ENCODE measurements around the gene KCNJ18.
"Not testable (repeated sequence)": the region's sequence is repeated elsewhere in the genome, so short reads cannot be mapped to it uniquely, and the experiment has no call there.

The KCNJ18 gene

GRCh38 chr17:21671871-21672270 lies 20.5 kb upstream of the KCNJ18 start:
- not testable (repeated sequence) for DNase-seq

- DNase-seq = not testable (repeated sequence)
These were observed 18.7 kb upstream of the KCNJ18 start for GRCh38 chr17:21673451-21674241.

DNA sequence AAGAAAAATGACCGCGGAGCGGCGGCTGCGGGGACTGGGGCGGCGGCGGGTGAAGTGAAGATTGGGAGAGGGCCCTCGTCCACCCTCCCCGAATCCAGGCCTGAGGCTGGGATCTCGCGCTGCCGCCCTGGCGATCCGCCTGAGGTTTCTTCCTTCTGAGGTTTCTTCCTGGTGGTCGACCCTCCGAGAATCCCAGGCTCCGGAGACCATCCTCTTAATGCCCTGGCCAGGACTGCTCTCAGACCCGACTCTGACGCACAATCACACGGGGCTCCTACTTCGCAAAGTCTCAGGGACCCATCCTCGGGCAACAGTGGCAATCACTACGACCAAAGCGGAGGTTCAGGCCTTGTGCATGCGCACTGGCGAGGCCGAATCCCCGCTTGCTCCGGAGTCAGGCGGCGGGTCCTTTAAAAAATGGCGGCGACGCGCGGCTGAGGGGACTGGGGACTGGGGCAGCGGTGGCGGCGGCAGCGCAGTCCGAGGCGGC lies 18.0 kb upstream of the KCNJ18 start:
- peak; percentile 16 for DNase-seq

DNA sequence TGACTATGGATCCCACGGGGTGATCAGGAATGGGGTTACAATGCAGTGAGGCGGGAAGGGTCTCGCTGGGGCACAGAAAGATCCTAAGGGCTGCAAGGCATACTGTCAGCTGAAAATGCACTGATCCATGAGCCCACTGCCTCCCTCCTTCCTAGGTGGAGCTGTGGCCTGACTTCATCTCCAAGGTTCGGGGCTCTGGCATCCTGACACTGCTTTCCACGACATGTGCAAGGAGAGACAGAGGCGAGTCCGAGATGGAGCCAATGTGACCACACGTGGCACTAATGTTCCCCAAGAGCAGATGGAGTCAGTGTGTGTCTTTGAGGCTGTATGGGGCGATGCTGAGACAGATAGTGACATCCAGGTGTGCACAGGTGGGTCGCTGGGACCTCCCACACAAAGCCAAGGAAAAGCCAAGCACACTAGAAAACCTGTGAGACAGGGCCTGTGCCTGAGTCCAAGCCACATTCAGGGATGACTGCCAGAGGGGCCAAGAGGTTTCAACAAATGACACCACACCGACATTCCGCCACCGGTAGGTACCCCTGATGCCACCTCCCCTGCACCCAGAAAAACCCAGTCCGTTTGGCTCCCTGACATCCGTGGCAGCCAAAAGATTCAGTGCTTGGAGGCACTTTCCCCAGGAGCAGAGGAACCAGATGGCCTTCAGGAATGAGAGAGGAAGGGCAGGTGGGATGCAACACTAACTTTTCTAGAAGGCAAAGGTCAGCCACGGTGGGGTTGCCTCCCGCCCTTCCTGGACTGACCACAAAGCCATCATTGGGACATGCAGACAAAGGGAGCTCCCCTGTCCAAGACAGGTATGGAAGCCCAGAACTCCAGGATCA lies 17.2 kb upstream of the KCNJ18 start:
- DNase-seq = peak; percentile 13

- DNase-seq = not testable (repeated sequence)
These were observed 16.6 kb upstream of the KCNJ18 start for GRCh38 chr17:21675739-21676130.

DNA sequence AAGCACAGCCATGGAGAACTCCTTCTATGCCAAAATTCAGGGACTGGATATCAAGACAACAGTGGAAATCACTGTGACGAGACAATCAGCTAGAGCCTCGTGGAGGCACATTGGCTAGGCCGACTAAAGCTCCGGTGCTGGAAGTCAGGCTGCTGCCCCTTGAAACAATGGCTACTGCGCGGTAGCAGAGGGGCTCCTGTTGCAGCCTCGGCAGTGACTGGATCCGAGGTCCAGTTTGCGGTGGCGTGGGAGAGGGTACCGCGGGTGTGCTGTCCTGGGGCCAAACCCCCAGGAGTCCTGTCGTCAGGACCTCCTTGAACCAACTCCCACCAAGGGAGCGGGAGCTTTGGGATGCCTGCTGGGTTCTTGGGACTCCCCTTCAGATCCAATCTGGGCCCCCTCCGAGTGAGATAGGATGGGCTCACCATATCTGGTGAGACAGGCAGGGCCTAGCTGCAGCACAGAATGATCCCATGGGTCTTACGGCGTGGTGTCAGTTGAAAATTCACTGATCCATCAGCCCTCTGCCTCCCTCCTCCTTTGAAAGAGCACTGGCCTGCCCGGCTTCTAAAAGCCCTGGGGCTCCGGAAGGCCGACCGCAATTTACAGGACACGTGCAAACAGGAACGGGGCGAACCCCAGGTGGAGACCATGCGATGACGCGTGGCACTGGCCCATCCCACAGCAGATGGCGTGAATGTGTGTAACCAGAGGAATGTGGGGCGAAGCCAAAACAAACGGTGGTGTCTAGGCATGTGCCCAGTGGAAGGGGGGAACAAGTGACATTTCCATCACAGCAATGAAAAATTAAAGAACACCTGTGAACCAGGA lies 15.8 kb upstream of the KCNJ18 start:
- peak; percentile 11 for DNase-seq

DNA sequence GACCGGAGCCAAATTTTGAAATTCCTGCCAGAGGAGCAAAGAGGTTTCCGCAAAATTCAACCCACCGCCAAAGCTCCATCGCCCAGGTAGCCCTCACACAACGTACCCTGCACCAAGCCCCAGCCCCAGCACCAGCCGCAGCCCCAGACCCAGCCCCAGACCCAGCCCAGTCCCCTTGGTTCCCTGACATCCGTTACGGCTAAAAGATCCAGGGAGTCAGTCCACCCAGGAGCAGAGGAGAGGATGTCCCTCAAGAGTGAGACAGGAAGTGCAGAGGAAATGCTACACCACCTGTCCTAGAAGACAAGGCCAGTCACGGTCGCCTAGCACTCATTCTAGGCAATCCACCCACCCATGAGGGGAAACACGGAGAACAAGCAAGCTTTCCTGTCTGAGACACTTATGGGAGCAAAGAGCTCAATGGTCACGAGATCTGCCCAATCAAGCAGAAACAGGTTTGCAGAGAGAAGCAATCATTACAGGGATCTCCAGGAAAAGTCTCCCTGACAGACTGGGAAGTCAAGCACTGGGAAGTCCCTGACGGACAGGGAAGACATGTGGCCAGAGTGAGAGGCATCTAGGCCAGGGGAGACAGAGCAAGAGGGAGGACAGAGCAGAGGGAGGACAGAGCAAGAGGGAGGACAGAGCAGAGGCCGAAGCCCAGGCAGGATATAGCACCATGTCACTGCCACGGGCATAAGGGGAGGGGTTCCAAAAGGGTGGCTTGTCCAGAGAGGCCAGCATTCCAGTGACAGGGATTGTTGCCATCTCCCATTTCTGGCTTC lies 15.0 kb upstream of the KCNJ18 start:
- DNase-seq = peak; percentile 13

DNA sequence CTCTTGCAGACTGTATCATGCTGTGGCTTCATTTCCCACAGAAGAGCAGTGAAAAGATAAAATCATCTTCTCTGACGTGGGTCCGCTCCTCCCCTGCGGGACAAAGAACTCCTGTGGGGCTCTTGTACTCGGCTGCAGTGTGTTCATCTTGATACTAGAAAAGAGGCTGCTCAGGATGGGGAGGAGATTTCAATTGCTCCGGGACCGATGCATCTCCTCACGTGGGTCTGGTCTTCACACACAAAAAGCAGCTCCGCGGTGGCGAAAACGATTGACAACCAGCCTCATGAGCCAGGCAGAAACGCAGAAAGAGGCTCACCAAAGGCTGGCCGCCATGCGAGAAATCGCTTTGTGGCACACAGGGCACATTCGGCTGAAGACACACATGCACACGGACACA lies 14.4 kb upstream of the KCNJ18 start:
- DNase-seq = peak; percentile 13

GRCh38 chr17:21678393-21679081 lies 13.8 kb upstream of the KCNJ18 start:
- DNase-seq = no peak

DNA sequence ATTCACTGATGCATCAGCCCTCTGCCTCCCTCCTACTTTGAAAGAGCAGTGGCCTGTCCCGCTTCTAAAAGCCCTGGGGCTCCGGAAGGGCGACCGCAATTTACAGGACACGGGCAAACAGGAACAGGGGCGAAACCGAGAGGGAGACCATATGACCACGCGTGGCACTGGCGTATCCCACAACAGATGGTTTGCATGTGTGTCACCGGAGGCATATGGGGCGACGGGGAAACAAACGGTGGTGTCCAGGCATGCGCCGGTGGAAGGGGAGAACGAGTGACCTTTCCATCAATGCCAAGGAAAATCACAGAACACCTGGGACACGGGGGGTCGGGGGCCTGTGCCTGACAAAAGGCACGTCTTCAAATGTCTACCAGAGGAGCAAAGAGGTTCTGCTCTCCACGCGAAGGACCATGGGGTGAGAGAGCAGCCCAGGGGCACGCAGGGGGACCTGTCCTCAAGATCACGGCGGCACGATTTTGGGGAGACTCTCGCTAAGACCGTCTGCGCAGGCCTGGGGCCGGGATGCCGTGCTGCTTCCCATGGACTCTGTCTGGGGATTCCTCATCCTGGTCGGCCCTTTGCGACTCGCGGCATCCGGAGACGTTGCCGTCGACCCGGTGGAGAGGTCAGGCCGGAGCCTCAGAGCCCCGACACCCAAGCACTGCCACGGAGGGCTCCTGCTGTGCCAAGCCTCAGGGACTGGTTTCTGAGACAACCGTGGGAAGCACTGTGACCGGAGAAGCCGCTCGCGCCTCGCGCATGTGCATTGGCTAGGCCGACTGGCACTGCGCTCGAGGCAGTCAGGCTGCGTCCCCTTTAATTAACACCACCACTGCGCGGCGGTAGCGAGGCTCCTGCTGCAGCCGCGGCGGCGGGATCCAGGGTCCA lies 12.8 kb upstream of the KCNJ18 start:
- no peak for DNase-seq

GRCh38 chr17:21680366-21680765 lies 12.0 kb upstream of the KCNJ18 start:
- no peak for DNase-seq

GRCh38 chr17:21680850-21681351 lies 11.4 kb upstream of the KCNJ18 start:
- not testable (repeated sequence) for DNase-seq

GRCh38 chr17:21681576-21681975 lies 10.7 kb upstream of the KCNJ18 start:
- DNase-seq = not testable (repeated sequence)

GRCh38 chr17:21682130-21682529 lies 10.2 kb upstream of the KCNJ18 start:
- not testable (repeated sequence) for DNase-seq

DNA sequence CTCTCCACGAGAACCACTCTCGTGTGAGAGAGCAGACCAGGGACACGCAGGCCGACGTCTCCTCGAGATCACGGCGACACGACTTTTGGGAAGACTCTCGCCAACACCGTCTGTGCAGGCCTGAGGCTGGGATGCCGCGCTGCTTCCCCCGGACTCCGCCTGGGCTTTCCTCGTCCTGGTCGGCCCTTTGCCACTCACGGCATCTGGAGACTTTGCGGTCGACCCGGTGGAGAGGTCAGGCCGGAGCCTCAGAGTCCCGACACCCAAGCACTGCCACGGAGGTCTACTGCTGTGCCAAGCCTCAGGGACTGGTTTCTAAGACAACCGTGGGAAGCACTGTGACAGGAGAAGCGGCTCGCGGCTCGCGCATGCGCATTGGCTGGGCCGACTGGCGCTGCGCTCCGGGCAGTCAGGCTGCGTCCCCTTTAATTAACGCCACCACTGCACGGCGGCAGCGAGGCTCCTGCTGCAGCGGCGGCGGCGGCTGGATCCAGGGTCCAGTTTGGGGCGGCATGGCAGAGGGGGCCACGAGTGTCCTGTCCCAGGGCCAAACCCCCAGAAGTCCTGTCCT lies 9.1 kb upstream of the KCNJ18 start:
- not testable (repeated sequence) for DNase-seq

GRCh38 chr17:21683897-21684296 lies 8.4 kb upstream of the KCNJ18 start:
- DNase-seq = not testable (repeated sequence)

GRCh38 chr17:21684384-21684783 lies 7.9 kb upstream of the KCNJ18 start:
- not testable (repeated sequence) for DNase-seq

DNA sequence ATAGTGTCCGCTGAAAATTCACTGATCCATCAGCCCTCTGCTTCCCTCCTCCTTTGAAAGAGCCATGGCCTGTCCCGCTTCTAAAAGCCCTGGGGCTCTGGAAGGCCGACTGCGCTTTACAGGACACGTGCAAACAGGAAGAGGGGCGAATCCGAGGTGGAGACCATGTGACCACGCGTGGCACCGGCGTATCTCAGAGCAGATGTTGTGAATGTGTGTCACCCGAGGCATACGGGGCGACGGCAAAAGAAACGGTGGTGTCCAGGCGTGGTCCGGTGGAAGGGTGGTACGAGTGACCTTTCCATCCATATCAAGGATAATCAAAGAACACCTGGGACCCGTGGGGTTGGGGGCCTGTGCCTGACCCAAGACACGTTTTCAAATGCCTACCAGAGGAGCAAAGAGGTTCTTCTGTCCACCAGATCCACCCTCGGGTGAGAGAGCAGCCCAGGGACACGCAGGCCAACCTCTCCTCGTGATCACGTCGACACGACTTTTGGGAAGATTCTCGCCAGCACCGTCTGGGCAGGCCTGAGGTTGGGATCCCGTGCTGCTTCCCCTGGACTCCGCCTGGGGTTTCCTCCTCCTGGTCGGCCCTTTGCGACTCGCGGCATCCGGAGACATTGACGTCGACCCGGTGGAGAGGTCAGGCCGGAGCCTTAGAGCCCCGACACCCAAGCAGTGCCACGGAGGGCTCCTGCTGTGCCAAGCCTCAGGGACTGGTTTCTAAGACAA lies 7.1 kb upstream of the KCNJ18 start:
- not testable (repeated sequence) for DNase-seq
